Tongue (tissue), 2 donors: ENCODE measurements around the gene TMEM115. TPM values are rescaled to one million over a fixed set of nuclear protein-coding genes. Genes with fewer than 3 reads are reported as not detected.

Experiments used
- DNase-seq: peaks from one replicate; pipeline ENCODE4 v3.0.0-alpha.2; 2015
- total RNA-seq: library from RNA; depleted of rRNA; stranded (reverse); fragments of >200 nt; gene quantifications from one replicate; pipeline ENCODE4 v1.2.3, GENCODE V29; 2014

TMEM115 gene
- total RNA-seq, 1 donor from 2014 or later = 30.4 TPM

- DNase-seq = no peak
These were observed 6.5 kb downstream of the TMEM115 start for GRCh38 chr3:50352781-50353180.

GRCh38 chr3:50351323-50351697 lies 8.0 kb downstream of the TMEM115 start:
- DNase-seq = no peak

- peak; percentile 98 for DNase-seq
These were observed 8.6 kb downstream of the TMEM115 start, which contains the start of the genes CYB561D2 and NPRL2 for GRCh38 chr3:50350527-50351322. Gene CYB561D2, plus strand, starts transcription at chr3:50350862. Its CDS starts 572 bp downstream, at chr3:50351434. Gene NPRL2, minus strand, starts transcription at chr3:50350775. Its CDS starts 123 bp downstream, at chr3:50350652.

- no peak for DNase-seq
These were observed 9.2 kb downstream of the TMEM115 start for GRCh38 chr3:50350213-50350526.

- peak; percentile 89 for DNase-seq
These were observed 12.0 kb downstream of the TMEM115 start for GRCh38 chr3:50347187-50347813.

GRCh38 chr3:50345586-50346234 lies 13.6 kb downstream of the TMEM115 start, which contains the start of gene ZMYND10:
Gene ZMYND10, minus strand, starts transcription at chr3:50345732. Its CDS starts 153 bp downstream, at chr3:50345579.
- DNase-seq = peak; percentile 76

- no peak for DNase-seq
These were observed 14.3 kb downstream of the TMEM115 start for GRCh38 chr3:50345008-50345407.

- no peak for DNase-seq
These were observed 16.3 kb downstream of the TMEM115 start for GRCh38 chr3:50342813-50343633.

- DNase-seq = no peak
These were observed 17.2 kb downstream of the TMEM115 start for GRCh38 chr3:50341996-50342650.

GRCh38 chr3:50341537-50341936 lies 17.8 kb downstream of the TMEM115 start:
- DNase-seq = no peak

GRCh38 chr3:50340448-50341329 lies 18.6 kb downstream of the TMEM115 start, which contains the start of gene RASSF1:
Gene RASSF1, minus strand, starts transcription at chr3:50340836. Its CDS starts 31 bp downstream, at chr3:50340805.
- peak; percentile 80 for DNase-seq

GRCh38 chr3:50340147-50340447 lies 19.2 kb downstream of the TMEM115 start:
- no peak for DNase-seq

GRCh38 chr3:50339485-50340146 lies 19.7 kb downstream of the TMEM115 start:
- no peak for DNase-seq

GRCh38 chr3:50338965-50339364 lies 20.4 kb downstream of the TMEM115 start:
- no peak for DNase-seq

- peak; percentile 99 for DNase-seq
These were observed 22.0 kb downstream of the TMEM115 start for GRCh38 chr3:50337175-50337861.

- DNase-seq = peak; percentile 45
These were observed 22.7 kb downstream of the TMEM115 start for GRCh38 chr3:50336452-50337174.

GRCh38 chr3:50334339-50335075 lies 24.8 kb downstream of the TMEM115 start:
- no peak for DNase-seq

- no peak for DNase-seq
These were observed 25.5 kb downstream of the TMEM115 start for GRCh38 chr3:50333744-50334328.
